WTC11 (cell line): ENCODE data around the gene LGALS1.

Experiments used
- CBFB ChIP-seq: sonication (generic); formaldehyde crosslinking; IDR thresholded peaks from 2 replicates; pipeline ENCODE4 v1.8.1; 2022; ENCODE audit warnings: mild to moderate bottlenecking, low read depth, missing genetic modification reagents
- ESRRA ChIP-seq: sonication (generic); formaldehyde crosslinking; IDR thresholded peaks from 2 replicates; pipeline ENCODE4 v1.8.1; 2022; ENCODE audit warnings: mild to moderate bottlenecking, missing genetic modification reagents, borderline replicate concordance
- MYBL2 ChIP-seq: sonication (generic); formaldehyde crosslinking; IDR thresholded peaks from 2 replicates; pipeline ENCODE4 v1.8.1; 2023; ENCODE audit warnings: mild to moderate bottlenecking, moderate library complexity, missing genetic modification reagents
- NR2C2 ChIP-seq: sonication (generic); formaldehyde crosslinking; IDR thresholded peaks from 2 replicates; pipeline ENCODE4 v1.8.0; 2022; ENCODE audit warnings: mild to moderate bottlenecking, missing genetic modification reagents
- NR3C1 ChIP-seq: sonication (generic); formaldehyde crosslinking; conservative IDR thresholded peaks from 2 replicates; pipeline ENCODE4 v1.8.1; 2023; ENCODE audit warnings: low read depth, mild to moderate bottlenecking, missing genetic modification reagents
- RORB ChIP-seq: fragments of 250-450 bp; sonication (Bioruptor Pico); IDR thresholded peaks from 2 replicates; pipeline ENCODE4 v1.9.0; 2021; ENCODE audit warnings: mild to moderate bottlenecking
- SMAD4 ChIP-seq: sonication (generic); formaldehyde crosslinking; IDR thresholded peaks from 2 replicates; pipeline ENCODE4 v1.8.0; 2022; ENCODE audit warnings: mild to moderate bottlenecking, missing genetic modification reagents
- SP1 ChIP-seq: sonication (generic); formaldehyde crosslinking; conservative IDR thresholded peaks from 2 replicates; pipeline ENCODE4 v1.8.1; 2022; ENCODE audit warnings: missing genetic modification reagents
- USF1 ChIP-seq: sonication (generic); formaldehyde crosslinking; IDR thresholded peaks from 2 replicates; pipeline ENCODE4 v1.8.0; 2022; ENCODE audit warnings: mild to moderate bottlenecking, missing genetic modification reagents
- USF2 ChIP-seq: sonication (generic); formaldehyde crosslinking; IDR thresholded peaks from 2 replicates; pipeline ENCODE4 v1.8.1; 2023; ENCODE audit warnings: mild to moderate bottlenecking, missing genetic modification reagents, moderate library complexity
- ZNF121 ChIP-seq: sonication (generic); formaldehyde crosslinking; IDR thresholded peaks from 2 replicates; pipeline ENCODE4 v1.8.0; 2023; ENCODE audit warnings: missing genetic modification reagents
- TF ChIP-seq, protein P1 (sequence below): fragments of 200-600 bp; IDR thresholded peaks from 2 replicates; pipeline ENCODE4 v1.8.0; 2022; ENCODE audit warnings: antibody characterized with exemption
- TF ChIP-seq, protein P2 (sequence below): sonication (generic); formaldehyde crosslinking; IDR thresholded peaks from 2 replicates; pipeline ENCODE4 v1.8.0; 2022; ENCODE audit warnings: mild to moderate bottlenecking, missing genetic modification reagents

DNA sequence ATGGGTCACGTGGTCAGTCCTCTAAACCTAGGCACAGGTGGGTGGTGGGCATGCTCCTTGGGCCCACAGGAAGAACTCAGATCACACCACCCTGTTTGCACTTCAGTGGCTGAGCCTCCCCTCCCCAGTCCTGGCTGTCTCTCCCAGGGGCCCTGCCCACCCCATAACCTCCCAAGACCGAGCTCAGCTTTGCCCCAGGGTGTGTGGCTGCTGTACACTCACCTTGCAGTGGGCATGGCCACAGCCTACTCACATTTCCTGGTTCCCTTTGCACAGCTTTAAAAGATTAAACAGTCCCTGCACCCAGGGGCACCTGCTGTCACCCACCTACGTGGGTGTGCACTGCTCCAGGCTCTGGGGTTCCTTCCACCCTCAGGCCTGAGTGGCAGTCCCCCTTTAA is 35.2 kb downstream of the LGALS1 start:
- TF ChIP-seq USF2 (CRISPR knock-in tag) (no peak), CBFB (CRISPR knock-in tag) (no peak), ESRRA (no peak), USF1 (no peak), NR2C2 (no peak), ZNF121 (CRISPR knock-in tag) (no peak), NR3C1 (CRISPR knock-in tag) (no peak), RORB (CRISPR knock-in tag) (no peak), MYBL2 (CRISPR knock-in tag) (no peak), SMAD4 (CRISPR knock-in tag) (no peak), SP1 (CRISPR knock-in tag) (no peak)
- TF ChIP-seq, protein P1, sequence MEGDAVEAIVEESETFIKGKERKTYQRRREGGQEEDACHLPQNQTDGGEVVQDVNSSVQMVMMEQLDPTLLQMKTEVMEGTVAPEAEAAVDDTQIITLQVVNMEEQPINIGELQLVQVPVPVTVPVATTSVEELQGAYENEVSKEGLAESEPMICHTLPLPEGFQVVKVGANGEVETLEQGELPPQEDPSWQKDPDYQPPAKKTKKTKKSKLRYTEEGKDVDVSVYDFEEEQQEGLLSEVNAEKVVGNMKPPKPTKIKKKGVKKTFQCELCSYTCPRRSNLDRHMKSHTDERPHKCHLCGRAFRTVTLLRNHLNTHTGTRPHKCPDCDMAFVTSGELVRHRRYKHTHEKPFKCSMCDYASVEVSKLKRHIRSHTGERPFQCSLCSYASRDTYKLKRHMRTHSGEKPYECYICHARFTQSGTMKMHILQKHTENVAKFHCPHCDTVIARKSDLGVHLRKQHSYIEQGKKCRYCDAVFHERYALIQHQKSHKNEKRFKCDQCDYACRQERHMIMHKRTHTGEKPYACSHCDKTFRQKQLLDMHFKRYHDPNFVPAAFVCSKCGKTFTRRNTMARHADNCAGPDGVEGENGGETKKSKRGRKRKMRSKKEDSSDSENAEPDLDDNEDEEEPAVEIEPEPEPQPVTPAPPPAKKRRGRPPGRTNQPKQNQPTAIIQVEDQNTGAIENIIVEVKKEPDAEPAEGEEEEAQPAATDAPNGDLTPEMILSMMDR = no peak
- TF ChIP-seq, protein P2, sequence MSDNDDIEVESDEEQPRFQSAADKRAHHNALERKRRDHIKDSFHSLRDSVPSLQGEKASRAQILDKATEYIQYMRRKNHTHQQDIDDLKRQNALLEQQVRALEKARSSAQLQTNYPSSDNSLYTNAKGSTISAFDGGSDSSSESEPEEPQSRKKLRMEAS = no peak
